Measurements from ENCODE around the gene TBX21. TPM values are rescaled to one million over a fixed set of nuclear protein-coding genes. Genes with fewer than 3 reads are reported as not detected.

The TBX21 gene, protein sequence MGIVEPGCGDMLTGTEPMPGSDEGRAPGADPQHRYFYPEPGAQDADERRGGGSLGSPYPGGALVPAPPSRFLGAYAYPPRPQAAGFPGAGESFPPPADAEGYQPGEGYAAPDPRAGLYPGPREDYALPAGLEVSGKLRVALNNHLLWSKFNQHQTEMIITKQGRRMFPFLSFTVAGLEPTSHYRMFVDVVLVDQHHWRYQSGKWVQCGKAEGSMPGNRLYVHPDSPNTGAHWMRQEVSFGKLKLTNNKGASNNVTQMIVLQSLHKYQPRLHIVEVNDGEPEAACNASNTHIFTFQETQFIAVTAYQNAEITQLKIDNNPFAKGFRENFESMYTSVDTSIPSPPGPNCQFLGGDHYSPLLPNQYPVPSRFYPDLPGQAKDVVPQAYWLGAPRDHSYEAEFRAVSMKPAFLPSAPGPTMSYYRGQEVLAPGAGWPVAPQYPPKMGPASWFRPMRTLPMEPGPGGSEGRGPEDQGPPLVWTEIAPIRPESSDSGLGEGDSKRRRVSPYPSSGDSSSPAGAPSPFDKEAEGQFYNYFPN
- total RNA-seq = 15.7 TPM

DNA sequence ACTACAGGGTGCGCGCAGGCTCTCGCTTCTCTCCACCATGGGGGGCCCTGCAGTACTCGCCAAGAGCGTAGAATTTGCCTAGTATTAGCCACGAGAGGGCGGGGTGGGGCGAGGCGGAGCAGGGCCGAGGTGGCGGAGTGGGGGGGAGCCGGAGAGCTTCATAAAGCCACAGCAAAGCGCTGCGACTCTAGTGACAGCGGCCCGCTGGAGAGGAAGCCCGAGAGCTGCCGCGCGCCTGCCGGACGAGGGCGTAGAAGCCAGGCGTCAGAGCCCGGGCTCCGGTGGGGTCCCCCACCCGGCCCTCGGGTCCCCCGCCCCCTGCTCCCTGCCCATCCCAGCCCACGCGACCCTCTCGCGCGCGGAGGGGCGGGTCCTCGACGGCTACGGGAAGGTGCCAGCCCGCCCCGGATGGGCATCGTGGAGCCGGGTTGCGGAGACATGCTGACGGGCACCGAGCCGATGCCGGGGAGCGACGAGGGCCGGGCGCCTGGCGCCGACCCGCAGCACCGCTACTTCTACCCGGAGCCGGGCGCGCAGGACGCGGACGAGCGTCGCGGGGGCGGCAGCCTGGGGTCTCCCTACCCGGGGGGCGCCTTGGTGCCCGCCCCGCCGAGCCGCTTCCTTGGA is at the start of gene TBX21:
Gene TBX21, plus strand, starts transcription at position 190 of the 627 bp plus-strand sequence. Its CDS starts 219 bp downstream, at position 409.
- Histone ChIP-seq H3K4me1 (ENCODE audit: insufficient read depth, low read length) (peaks cover 38% of the 10 kb centered on the region), H3K4me3 (ENCODE audit: low read length) (peak within 1 kb of the TSS; percentile 43), H3K9me3 (ENCODE audit: low read depth, low read length) (no peaks in the 10 kb centered on the region), H3K27me3 (ENCODE audit: insufficient read depth, low read length) (peaks cover 19% of the 10 kb centered on the region)

DNA sequence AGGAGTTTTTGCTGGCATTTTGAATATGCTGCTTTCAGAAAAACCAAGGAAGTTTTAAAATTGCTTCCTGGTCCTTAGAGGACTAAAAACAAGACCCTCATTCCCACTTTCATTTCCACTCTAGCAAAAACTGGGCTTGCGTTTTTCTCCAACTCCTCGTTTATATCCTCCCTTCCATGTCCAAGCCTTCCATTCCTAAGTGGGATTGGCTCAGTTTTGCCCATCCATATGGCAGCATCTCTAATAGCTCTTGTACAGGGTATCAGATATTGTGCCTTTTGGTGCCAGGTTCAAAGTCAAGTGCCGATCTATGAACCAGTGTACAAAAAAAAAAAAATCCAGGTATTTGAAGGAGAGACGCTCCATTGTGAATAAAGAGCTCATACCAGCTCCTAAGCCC is 49.0 kb upstream of the TBX21 start:
- Histone ChIP-seq H3K27me3 (ENCODE audit: insufficient read depth, low read length) (no peaks in the 10 kb centered on the region), H3K9me3 (ENCODE audit: low read depth, low read length) (no peaks in the 10 kb centered on the region), H3K4me3 (ENCODE audit: low read length) (no peak overlapping the region), H3K4me1 (ENCODE audit: insufficient read depth, low read length) (peaks cover 5% of the 10 kb centered on the region)

DNA sequence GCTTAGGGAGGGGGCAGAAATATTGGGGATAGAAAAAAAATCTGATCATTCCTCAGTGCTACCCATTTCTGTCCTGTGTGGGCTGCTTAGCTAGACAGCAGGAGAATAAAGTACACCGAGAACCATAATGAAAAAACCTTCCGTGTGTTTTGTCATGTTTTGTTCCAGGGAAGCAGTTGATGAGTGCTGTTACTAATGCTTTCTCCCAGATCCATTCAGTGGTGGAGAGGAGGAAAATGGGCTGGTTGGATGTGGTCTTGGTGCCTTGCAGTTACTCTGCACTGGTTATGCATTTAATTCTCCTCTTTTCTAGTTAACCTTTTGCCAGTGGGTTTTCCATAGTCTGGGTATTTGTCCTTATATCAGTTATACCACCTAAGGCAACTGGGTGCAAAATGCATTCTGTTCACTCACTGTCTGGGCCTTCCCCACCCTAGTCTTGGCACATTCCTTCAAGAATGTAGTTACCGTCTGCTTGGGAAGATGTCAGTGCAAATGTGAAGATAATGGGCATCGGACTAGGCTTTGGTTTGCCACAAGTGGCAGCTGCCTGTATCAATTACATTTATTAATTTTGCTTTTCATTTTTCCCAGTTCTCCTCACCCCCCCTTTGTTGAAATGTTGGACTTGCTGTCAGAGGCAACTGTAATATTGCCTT is 48.4 kb upstream of the TBX21 start:
- peaks cover 5% of the 10 kb centered on the region for H3K4me1 ChIP-seq (ENCODE audit: insufficient read depth, low read length)
- H3K27me3 ChIP-seq (ENCODE audit: insufficient read depth, low read length) = no peaks in the 10 kb centered on the region
- H3K9me3 ChIP-seq (ENCODE audit: low read depth, low read length) = no peaks in the 10 kb centered on the region
- no peak overlapping the region for H3K4me3 ChIP-seq (ENCODE audit: low read length)

DNA sequence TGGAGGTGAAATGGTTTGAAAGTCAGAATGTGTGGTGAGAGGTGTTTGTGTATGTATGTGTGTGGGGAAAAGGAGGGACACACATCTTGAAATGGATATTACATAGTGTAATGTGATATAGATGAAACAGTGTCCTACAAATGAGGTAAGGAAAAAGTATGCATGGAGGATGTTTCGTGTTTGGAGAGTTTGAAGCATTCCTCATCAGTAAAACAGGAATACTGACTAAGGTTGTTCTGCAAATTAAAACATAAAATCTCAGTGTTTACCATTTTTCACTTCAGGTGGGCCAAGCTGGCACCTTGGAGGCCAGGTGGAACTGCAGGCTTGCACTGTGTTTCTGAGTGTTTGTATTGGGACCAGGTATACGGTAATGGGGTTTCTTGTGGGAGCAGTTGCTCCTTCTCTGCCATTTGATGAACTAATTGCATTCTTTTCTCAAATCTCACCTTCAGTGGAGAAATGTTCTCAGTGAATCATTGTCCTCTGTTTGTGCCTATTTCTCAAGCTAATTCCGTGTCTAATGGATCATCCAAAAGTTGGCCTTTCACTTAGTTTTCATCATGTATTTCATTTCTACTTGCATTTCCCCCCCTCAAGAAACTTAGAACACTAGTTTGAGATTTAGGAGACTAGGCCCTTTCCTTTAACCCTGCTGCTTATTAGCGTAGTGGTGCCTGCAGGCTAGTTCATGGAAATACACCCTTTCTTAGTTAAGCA is 47.3 kb upstream of the TBX21 start:
- H3K4me1 ChIP-seq (ENCODE audit: insufficient read depth, low read length) = peaks cover 5% of the 10 kb centered on the region
- no peaks in the 10 kb centered on the region for H3K9me3 ChIP-seq (ENCODE audit: low read depth, low read length)
- no peak overlapping the region for H3K4me3 ChIP-seq (ENCODE audit: low read length)
- no peaks in the 10 kb centered on the region for H3K27me3 ChIP-seq (ENCODE audit: insufficient read depth, low read length)

DNA sequence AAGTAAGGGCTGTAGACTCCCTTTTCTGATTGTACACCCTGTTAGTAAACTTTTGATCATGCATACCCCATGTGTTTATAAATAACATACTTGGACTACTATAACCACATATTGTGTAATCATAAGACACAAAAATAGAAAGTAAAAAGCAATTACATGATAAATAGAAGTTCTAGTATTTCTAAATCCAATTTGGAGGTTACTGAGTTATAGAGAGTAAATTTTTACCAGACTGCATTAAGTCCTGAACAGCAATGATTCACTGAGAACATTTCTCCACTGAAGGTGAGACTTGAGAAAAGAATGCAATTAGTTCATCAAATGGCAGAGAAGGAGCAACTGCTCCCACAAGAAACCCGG is 46.8 kb upstream of the TBX21 start:
- H3K4me1 ChIP-seq (ENCODE audit: insufficient read depth, low read length) = peaks cover 5% of the 10 kb centered on the region
- no peak overlapping the region for H3K4me3 ChIP-seq (ENCODE audit: low read length)
- no peaks in the 10 kb centered on the region for H3K27me3 ChIP-seq (ENCODE audit: insufficient read depth, low read length)
- no peaks in the 10 kb centered on the region for H3K9me3 ChIP-seq (ENCODE audit: low read depth, low read length)

DNA sequence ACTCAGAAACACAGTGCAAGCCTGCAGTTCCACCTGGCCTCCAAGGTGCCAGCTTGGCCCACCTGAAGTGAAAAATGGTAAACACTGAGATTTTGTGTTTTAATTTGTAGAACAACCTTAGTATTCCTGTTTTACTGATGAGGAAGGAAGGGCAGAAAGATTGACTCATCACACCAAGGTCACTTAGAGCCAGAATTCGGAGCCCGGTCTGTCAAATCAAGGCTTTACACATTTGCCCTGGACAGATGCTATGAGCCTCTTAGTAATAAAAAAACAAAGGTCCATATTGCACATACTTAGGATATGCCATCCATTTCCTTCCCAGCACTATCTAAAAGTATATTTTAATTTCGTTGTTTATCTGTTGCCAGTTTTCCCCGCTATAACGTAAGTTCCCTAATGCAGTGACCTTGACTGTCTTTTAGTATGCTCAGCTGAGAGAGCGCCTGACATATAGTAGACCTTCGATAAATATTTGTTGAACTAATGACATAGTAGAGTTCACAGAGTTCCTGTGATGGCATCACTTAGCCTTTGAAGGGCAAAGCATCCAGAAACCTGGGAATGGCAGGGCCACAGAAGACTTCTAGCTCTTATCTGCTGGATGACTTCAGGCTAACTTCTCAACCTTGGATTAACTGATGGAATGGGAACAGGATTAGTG is 46.2 kb upstream of the TBX21 start:
- no peaks in the 10 kb centered on the region for H3K9me3 ChIP-seq (ENCODE audit: low read depth, low read length)
- no peaks in the 10 kb centered on the region for H3K27me3 ChIP-seq (ENCODE audit: insufficient read depth, low read length)
- H3K4me3 ChIP-seq (ENCODE audit: low read length) = no peak overlapping the region
- H3K4me1 ChIP-seq (ENCODE audit: insufficient read depth, low read length) = peaks cover 5% of the 10 kb centered on the region

DNA sequence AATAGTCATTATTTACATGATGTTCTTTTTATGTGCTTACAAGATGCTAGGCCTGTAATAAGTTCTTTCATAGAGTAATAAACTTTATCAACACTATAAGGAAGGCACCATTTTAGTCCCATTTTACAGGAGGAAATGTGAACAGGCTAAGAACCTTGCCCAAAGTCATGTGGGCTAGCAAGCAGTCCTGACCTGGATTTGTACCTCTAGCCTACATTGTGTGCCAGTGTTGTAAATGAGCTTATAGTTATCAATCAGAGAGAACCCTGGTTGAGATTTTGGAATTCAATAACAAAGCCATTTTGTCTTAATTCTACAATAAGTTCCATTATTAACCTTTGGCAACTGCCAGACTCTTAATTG is 45.7 kb upstream of the TBX21 start:
- no peak overlapping the region for H3K4me3 ChIP-seq (ENCODE audit: low read length)
- H3K9me3 ChIP-seq (ENCODE audit: low read depth, low read length) = no peaks in the 10 kb centered on the region
- no peaks in the 10 kb centered on the region for H3K27me3 ChIP-seq (ENCODE audit: insufficient read depth, low read length)
- peaks cover 9% of the 10 kb centered on the region for H3K4me1 ChIP-seq (ENCODE audit: insufficient read depth, low read length)

DNA sequence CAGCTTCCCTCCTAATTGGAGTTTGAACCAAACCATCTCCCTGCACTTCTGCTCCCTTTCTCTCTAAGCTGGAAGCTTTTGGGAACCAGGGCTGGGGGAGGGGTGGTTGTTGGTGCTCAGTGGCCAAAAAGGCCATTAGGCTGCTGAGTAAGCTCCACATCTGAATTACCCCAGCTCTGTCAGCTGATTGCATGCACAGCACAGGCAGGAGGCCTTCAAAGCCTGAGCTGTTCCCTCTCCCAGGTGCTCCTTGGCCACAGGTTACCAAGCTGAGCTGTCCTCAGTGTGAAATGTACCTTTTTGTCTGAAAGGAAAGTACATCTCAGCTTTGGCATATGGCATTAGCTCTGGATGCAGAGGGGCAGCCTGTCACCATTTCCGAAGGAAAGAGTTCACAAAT is 45.3 kb upstream of the TBX21 start:
- H3K4me3 ChIP-seq (ENCODE audit: low read length) = no peak overlapping the region
- no peaks in the 10 kb centered on the region for H3K27me3 ChIP-seq (ENCODE audit: insufficient read depth, low read length)
- H3K4me1 ChIP-seq (ENCODE audit: insufficient read depth, low read length) = peaks cover 13% of the 10 kb centered on the region
- no peaks in the 10 kb centered on the region for H3K9me3 ChIP-seq (ENCODE audit: low read depth, low read length)

DNA sequence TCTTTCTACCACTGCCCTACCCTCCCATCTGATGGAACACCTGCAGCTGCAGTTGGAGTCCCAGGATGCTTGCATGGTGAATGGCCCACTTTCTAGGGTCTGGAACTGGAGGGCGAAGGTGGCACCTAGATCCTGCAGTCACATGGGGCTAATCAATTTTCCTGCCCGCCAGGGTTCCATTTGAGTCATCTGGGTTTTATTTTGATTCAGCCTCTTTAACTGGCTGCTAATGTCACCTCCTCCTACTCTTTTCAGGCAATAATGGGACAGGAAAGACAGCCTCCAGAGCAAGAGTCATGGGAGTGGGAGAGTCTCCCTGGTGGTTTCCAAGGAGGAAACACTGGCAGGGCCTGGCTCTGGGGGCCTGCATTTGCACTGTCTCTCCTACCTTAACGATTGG is 42.9 kb upstream of the TBX21 start:
- Histone ChIP-seq H3K9me3 (ENCODE audit: low read depth, low read length) (no peaks in the 10 kb centered on the region), H3K27me3 (ENCODE audit: insufficient read depth, low read length) (peaks cover 5% of the 10 kb centered on the region), H3K4me3 (ENCODE audit: low read length) (no peak overlapping the region)

DNA sequence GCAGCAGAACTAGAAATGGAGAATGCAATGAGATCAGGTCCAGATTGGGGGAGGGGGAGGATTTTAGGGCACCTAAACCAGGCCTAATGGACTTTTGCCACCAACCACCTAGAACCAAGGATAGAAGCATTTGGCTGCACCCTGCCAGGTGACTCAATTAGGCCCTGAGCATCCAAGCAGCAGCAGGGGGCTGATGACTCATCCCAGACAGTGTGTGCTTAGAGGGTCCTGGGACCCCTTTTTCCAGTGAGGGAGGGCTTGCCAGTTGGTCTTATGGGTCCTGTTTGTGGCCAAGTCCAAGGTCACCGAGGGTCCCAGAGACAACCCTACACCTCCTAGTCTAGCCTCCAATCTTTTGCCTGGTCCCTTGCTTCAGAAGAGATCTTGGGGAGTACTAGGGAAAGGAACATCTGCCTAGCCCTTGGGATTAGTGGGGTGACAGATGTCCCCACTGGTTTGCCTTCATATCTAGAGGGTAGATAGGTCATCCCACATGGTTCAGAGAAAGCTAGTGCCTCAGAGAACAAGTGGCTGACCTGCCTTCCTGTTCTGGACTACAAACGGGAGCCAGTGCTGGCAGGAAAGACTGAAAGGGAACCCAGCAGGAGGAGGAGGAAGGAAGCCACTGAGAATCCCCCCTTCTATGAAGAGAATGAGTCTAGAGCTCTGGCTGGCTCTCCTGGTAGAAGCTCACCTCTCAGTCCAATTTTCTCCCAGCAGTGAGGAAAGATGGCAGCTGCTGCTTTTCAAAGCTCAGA is 40.7 kb upstream of the TBX21 start:
- peaks cover 5% of the 10 kb centered on the region for H3K27me3 ChIP-seq (ENCODE audit: insufficient read depth, low read length)
- no peaks in the 10 kb centered on the region for H3K9me3 ChIP-seq (ENCODE audit: low read depth, low read length)
- H3K4me1 ChIP-seq (ENCODE audit: insufficient read depth, low read length) = peaks cover 33% of the 10 kb centered on the region
- no peak overlapping the region for H3K4me3 ChIP-seq (ENCODE audit: low read length)

More for the DNA sequence above, 42.9 kb upstream of the TBX21 start:
- peaks cover 26% of the 10 kb centered on the region for H3K4me1 ChIP-seq (ENCODE audit: insufficient read depth, low read length)

DNA sequence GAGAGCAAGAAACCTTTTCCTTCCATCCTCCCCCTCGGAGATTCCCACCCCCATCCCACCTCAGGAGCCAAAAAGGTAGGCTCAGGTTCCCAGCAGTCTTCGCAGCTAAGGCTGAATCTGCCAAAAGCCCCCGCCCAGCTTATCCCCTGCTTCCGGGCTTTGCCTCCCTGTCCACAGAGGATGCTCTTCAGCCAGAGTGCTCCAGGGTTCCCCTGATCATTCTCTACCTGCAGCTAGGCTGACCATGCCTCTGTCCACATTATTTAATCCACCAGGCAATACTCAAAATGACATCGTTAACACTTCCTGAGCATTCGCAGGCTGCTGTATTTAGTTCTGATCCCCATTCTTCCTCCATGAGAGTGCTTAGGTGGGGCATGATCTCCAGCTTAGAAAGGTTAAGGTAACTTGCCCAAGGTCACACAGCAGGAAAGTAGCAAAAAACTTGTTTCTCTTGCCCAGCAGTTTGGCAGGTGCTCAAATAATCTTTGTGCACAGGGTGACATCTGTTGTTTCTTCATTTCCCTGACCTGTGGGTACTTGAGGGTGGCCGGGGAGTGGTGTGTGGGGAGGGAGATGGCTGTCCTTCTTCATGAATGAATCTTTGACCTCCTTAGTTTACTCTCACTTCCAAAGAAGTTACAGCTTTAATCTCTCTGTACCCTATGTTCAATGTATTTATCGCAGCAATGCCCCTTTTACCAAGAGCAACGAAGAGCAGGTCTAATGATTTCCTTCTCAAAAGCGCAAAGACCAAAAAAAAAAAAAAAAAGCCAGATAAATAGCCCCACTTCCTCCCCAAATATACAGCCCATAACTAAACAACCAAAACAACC is 39.9 kb upstream of the TBX21 start:
- Histone ChIP-seq H3K9me3 (ENCODE audit: low read depth, low read length) (no peaks in the 10 kb centered on the region), H3K4me3 (ENCODE audit: low read length) (peak overlapping the region; percentile 38), H3K4me1 (ENCODE audit: insufficient read depth, low read length) (peaks cover 34% of the 10 kb centered on the region), H3K27me3 (ENCODE audit: insufficient read depth, low read length) (peaks cover 5% of the 10 kb centered on the region)

DNA sequence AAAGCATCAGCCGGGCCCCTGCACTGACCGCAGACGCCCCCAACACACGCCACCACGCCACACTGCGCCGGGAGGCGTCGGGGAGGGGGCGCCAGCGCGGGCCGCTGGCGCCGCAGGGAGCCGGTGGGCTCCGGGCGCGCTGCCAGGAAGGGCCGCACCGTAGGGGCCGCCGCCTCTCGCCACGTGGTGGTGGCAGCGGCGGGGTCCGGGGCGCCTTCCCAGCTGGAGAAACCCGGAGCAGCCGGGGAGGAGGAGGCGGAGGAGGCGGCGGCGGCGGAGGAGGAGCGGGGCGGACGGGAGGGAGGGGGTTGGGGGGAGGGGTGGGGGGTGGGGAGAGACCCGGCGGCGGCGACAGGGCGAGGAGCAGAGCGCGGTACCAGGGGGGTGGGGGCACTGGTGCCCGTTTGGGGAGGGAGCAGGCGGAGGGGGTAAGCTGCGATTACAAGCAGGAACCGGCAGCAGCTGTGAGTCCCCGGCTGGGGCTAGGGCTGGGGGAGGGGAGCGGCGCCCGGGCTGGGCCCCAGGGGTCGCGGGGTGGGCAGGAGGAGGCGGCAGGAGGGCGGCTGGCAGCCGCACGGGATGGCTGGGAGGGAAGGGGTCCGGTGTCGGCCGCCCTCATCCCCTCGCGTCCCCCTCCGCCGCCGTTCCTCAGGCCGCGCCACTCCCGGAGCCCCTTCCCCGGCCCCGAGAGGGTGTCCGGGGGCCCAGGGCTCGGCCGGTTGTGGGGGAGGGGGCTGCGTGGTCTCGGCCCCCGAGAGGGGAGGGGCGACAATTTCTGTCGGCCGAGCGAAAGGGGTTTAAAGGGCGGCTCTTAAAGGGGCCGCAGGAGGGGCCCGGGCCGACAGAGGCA is 39.1 kb upstream of the TBX21 start, which contains the start of gene TBKBP1:
Gene TBKBP1, plus strand, starts transcription at position 431 of the 850 bp plus-strand sequence. CDS start 1,952 bp downstream, outside the sequence.
- Histone ChIP-seq H3K9me3 (ENCODE audit: low read depth, low read length) (no peaks in the 10 kb centered on the region), H3K4me1 (ENCODE audit: insufficient read depth, low read length) (peaks cover 41% of the 10 kb centered on the region), H3K4me3 (ENCODE audit: low read length) (peak within 1 kb of the TSS; percentile 45), H3K27me3 (ENCODE audit: insufficient read depth, low read length) (peaks cover 5% of the 10 kb centered on the region)
